ENCODE data around the gene ITGA11.

GRCh38 chr15:68412218-68412617 is 19.7 kb downstream of the ITGA11 start:
- TF ChIP-seq, protein P1, sequence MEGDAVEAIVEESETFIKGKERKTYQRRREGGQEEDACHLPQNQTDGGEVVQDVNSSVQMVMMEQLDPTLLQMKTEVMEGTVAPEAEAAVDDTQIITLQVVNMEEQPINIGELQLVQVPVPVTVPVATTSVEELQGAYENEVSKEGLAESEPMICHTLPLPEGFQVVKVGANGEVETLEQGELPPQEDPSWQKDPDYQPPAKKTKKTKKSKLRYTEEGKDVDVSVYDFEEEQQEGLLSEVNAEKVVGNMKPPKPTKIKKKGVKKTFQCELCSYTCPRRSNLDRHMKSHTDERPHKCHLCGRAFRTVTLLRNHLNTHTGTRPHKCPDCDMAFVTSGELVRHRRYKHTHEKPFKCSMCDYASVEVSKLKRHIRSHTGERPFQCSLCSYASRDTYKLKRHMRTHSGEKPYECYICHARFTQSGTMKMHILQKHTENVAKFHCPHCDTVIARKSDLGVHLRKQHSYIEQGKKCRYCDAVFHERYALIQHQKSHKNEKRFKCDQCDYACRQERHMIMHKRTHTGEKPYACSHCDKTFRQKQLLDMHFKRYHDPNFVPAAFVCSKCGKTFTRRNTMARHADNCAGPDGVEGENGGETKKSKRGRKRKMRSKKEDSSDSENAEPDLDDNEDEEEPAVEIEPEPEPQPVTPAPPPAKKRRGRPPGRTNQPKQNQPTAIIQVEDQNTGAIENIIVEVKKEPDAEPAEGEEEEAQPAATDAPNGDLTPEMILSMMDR (conservative IDR thresholded peaks at IDR 0.05; ENCODE audit: low read depth, low read length), result no peak
- no peak for TF ChIP-seq EZH2 (IDR thresholded peaks at IDR 0.05; ENCODE audit: low read length, unreplicated experiment)

Data from PC-3 (cell line).